ENCODE measurements around the gene XRCC6. TPM values are rescaled to one million over a fixed set of nuclear protein-coding genes. Genes with fewer than 3 reads are reported as not detected.

The XRCC6 gene
- total RNA-seq, 2 donors from 2014 or later, result 247 to 254 TPM

DNA sequence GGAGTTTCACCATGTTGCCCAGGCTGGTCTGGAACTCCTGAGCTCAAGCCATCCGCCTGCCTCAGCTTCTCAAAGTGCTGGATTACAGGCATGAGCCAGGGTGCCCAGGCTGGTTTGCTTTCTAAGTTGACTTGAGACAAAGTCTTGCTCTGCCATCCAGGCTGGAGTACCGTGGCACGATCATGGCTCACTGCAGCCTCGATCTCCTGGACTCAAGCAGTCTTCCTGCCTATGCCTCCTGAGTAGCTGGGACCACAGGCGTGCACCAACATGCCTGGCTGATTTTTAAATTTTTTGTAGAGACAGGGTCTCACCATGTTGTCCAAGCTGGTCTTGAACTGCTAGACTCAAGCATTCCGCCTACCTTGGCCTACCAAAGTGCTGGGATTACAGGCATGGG is 36.6 kb downstream of the XRCC6 start:
- Histone ChIP-seq H3K9me3 (no peaks in the 10 kb centered on the region), H3K4me1 (replicated peaks) (no peaks in the 10 kb centered on the region), H3K4me3 (no peak overlapping the region), H3K27me3 (replicated peaks; ENCODE audit: insufficient read depth) (no peaks in the 10 kb centered on the region), H3K27ac (no peak overlapping the region), H3K36me3 (peaks cover 18 to 45% of the 10 kb centered on the region in 2 donors)
- WGBS, result 94% methylated on average over 6 of the region's 6 CpGs
- intact Hi-C loops (cut with DNase I), result no loop called here
- DNase-seq (ENCODE audit: low spot score), result no peak
- TF ChIP-seq, protein P1, sequence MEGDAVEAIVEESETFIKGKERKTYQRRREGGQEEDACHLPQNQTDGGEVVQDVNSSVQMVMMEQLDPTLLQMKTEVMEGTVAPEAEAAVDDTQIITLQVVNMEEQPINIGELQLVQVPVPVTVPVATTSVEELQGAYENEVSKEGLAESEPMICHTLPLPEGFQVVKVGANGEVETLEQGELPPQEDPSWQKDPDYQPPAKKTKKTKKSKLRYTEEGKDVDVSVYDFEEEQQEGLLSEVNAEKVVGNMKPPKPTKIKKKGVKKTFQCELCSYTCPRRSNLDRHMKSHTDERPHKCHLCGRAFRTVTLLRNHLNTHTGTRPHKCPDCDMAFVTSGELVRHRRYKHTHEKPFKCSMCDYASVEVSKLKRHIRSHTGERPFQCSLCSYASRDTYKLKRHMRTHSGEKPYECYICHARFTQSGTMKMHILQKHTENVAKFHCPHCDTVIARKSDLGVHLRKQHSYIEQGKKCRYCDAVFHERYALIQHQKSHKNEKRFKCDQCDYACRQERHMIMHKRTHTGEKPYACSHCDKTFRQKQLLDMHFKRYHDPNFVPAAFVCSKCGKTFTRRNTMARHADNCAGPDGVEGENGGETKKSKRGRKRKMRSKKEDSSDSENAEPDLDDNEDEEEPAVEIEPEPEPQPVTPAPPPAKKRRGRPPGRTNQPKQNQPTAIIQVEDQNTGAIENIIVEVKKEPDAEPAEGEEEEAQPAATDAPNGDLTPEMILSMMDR (IDR thresholded peaks at IDR 0.05), result no peak
- TF ChIP-seq POLR2AphosphoS5 (IDR thresholded peaks at IDR 0.05), result no peak
- no peak for TF ChIP-seq POLR2A (IDR thresholded peaks at IDR 0.05)

DNA sequence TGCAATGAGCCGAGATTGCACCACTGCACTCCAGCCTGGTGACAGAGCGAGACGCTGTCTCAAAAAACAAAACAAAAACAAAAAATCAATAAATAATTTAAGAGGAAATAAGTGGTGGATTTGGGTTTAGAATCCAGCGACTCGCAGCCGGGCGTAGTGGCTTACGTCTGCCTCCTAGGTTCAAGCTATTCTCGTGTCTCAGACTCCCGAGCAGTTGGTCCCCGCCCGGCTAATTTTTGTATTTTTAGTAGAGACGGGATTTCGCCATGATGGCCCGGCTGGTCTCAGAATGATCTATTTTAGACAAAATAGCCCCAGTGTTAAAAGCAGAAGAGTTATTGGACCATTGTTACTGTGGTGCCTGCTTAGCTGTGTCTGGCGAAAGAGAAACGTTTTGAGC is 37.8 kb downstream of the XRCC6 start:
- TF ChIP-seq, protein P1 (IDR thresholded peaks at IDR 0.05), result no peak
- TF ChIP-seq POLR2A (IDR thresholded peaks at IDR 0.05) (no peak), POLR2AphosphoS5 (IDR thresholded peaks at IDR 0.05) (no peak)
- Histone ChIP-seq H3K27me3 (replicated peaks; ENCODE audit: insufficient read depth) (no peaks in the 10 kb centered on the region), H3K4me1 (replicated peaks) (no peaks in the 10 kb centered on the region), H3K27ac (no peak overlapping the region), H3K4me3 (no peak overlapping the region), H3K9me3 (no peaks in the 10 kb centered on the region), H3K36me3 (peaks cover 18 to 36% of the 10 kb centered on the region in 2 donors)
- WGBS, result 91% methylated on average over 17 of the region's 17 CpGs
- no peak for DNase-seq (ENCODE audit: low spot score)
- intact Hi-C loops (cut with DNase I), result no loop called here

DNA sequence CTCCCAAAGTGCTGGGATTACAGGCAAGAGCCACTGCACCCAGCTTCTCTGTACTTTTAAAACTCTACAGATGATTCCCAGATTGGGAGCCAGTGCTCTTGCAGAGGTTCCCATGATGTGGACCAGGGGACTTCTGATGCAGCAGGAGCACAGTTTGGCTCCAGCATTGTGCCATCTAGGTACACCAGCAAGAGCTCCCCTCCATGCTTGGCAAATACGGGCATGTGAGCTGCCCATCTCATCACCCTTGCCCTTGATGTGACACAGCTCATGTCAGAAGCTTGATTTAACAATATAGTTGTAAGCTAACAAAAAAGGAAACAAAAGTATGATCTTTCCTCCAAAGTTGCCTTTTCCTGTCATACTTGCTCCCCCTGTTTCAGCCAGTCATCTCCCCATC is 38.8 kb downstream of the XRCC6 start:
- Histone ChIP-seq H3K9me3 (no peaks in the 10 kb centered on the region), H3K4me3 (no peak overlapping the region), H3K36me3 (peaks cover 18 to 30% of the 10 kb centered on the region in 2 donors), H3K27ac (no peak overlapping the region), H3K27me3 (replicated peaks; ENCODE audit: insufficient read depth) (no peaks in the 10 kb centered on the region), H3K4me1 (replicated peaks) (no peaks in the 10 kb centered on the region)
- intact Hi-C loops (cut with DNase I), result no loop called here
- WGBS, result 95% methylated on average over 1 of the region's 1 CpG
- DNase-seq (ENCODE audit: low spot score), result no peak
- TF ChIP-seq POLR2AphosphoS5 (IDR thresholded peaks at IDR 0.05), result no peak
- TF ChIP-seq, protein P1 (IDR thresholded peaks at IDR 0.05), result no peak
- no peak for TF ChIP-seq POLR2A (IDR thresholded peaks at IDR 0.05)

DNA sequence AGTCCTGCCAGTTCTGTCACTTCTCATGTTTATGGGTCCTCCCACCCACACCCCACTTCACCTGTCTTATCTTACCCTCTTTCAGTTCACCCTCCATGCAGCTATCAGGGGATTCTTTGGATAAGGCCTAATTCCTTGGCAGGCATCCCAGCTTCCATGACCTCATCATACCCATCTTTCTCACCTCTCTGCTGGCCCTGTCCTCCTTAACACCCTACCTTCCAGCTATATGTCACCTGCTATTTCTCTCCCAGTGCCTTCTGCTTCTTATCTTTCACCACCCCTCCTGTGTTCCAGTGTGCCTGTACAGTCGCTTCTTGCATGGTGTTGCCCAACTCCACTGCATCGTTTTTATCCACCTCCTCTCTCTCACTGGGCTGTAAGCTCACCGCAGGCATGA is 39.3 kb downstream of the XRCC6 start:
- H3K27ac ChIP-seq, result no peak overlapping the region
- WGBS, result 86% methylated on average over 3 of the region's 3 CpGs
- no peaks in the 10 kb centered on the region for H3K27me3 ChIP-seq (replicated peaks; ENCODE audit: insufficient read depth)
- DNase-seq (ENCODE audit: low spot score), result no peak
- no peaks in the 10 kb centered on the region for H3K9me3 ChIP-seq
- H3K4me3 ChIP-seq, result no peak overlapping the region
- H3K36me3 ChIP-seq, result peaks cover 18 to 30% of the 10 kb centered on the region in 2 donors
- intact Hi-C loops (cut with DNase I), result no loop called here
- TF ChIP-seq, protein P1 (IDR thresholded peaks at IDR 0.05), result no peak
- TF ChIP-seq POLR2A (IDR thresholded peaks at IDR 0.05), result no peak
- no peak for TF ChIP-seq POLR2AphosphoS5 (IDR thresholded peaks at IDR 0.05)
- H3K4me1 ChIP-seq (replicated peaks), result no peaks in the 10 kb centered on the region

DNA sequence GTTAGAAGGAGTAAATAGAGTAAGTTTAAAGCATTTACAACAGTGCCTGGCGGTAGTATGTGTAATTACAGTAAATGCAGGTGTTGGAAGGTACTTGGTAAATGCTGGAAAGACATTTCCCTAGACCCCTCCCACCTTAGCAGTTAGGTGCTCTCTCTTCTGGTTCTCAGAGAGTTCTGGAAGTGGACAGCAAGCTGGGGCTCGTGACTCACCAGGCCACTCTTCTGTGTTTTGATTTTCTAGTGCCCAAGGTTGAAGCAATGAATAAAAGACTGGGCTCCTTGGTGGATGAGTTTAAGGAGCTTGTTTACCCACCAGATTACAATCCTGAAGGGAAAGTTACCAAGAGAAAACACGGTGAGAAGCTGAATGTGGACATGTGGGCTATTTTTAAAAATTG is 40.0 kb downstream of the XRCC6 start:
- 90% methylated on average over 3 of the region's 3 CpGs for WGBS
- intact Hi-C loops (cut with DNase I), result no loop called here
- DNase-seq (ENCODE audit: low spot score), result no peak

More for the DNA sequence above, 40.0 kb downstream of the XRCC6 start:
- H3K36me3 ChIP-seq, result peaks cover 18 to 30% of the 10 kb centered on the region in 2 donors
- no peak overlapping the region for H3K27ac ChIP-seq
- no peaks in the 10 kb centered on the region for H3K4me1 ChIP-seq (replicated peaks)
- no peak overlapping the region for H3K4me3 ChIP-seq
- H3K27me3 ChIP-seq (replicated peaks; ENCODE audit: insufficient read depth), result no peaks in the 10 kb centered on the region
- H3K9me3 ChIP-seq, result no peaks in the 10 kb centered on the region
- TF ChIP-seq, protein P1 (IDR thresholded peaks at IDR 0.05), result no peak
- TF ChIP-seq POLR2AphosphoS5 (IDR thresholded peaks at IDR 0.05) (no peak), POLR2A (IDR thresholded peaks at IDR 0.05) (no peak)

All from prostate gland (tissue), 2 donors.